ENCODE data around the gene MOB3B.

Gene MOB3B

GRCh38 chr9:27358007-27358406 is 171.6 kb downstream of the MOB3B start:
- H3K4me3 ChIP-seq (ENCODE audit: low read depth, low read length) = no peak overlapping the region
- in situ Hi-C loops (cut with HindIII; ENCODE audit: low sequenced_read_pairs) = no loop called here
- TF ChIP-seq CTCF (IDR thresholded peaks at IDR 0.05; ENCODE audit: low read depth, low read length, missing control alignments) = no peak
- no peak for DNase-seq (ENCODE audit: low read depth)

GRCh38 chr9:27356446-27356845 is 173.2 kb downstream of the MOB3B start:
- no peak for DNase-seq (ENCODE audit: low read depth)
- no peak for TF ChIP-seq CTCF (IDR thresholded peaks at IDR 0.05; ENCODE audit: low read depth, low read length, missing control alignments)
- in situ Hi-C loops (cut with HindIII; ENCODE audit: low sequenced_read_pairs) = no loop called here
- H3K4me3 ChIP-seq (ENCODE audit: low read depth, low read length) = no peak overlapping the region

- H3K4me3 ChIP-seq (ENCODE audit: low read depth, low read length) = no peak overlapping the region
- no peak for DNase-seq (ENCODE audit: low read depth)
- in situ Hi-C loops (cut with HindIII; ENCODE audit: low sequenced_read_pairs) = no loop called here
- TF ChIP-seq CTCF (IDR thresholded peaks at IDR 0.05; ENCODE audit: low read depth, low read length, missing control alignments) = no peak
These were observed 174.4 kb downstream of the MOB3B start for GRCh38 chr9:27355166-27355565.

GRCh38 chr9:27353474-27354229 is 176.0 kb downstream of the MOB3B start:
- no peak for TF ChIP-seq CTCF (IDR thresholded peaks at IDR 0.05; ENCODE audit: low read depth, low read length, missing control alignments)
- in situ Hi-C loops (cut with HindIII; ENCODE audit: low sequenced_read_pairs) = no loop called here
- H3K4me3 ChIP-seq (ENCODE audit: low read depth, low read length) = no peak overlapping the region
- DNase-seq (ENCODE audit: low read depth) = no peak

- no peak for TF ChIP-seq CTCF (IDR thresholded peaks at IDR 0.05; ENCODE audit: low read depth, low read length, missing control alignments)
- in situ Hi-C loops (cut with HindIII; ENCODE audit: low sequenced_read_pairs) = no loop called here
- no peak overlapping the region for H3K4me3 ChIP-seq (ENCODE audit: low read depth, low read length)
- DNase-seq (ENCODE audit: low read depth) = no peak
These were observed 176.5 kb downstream of the MOB3B start for GRCh38 chr9:27353166-27353473.

- no peak overlapping the region for H3K4me3 ChIP-seq (ENCODE audit: low read depth, low read length)
- in situ Hi-C loops (cut with HindIII; ENCODE audit: low sequenced_read_pairs) = no loop called here
- no peak for DNase-seq (ENCODE audit: low read depth)
- TF ChIP-seq CTCF (IDR thresholded peaks at IDR 0.05; ENCODE audit: low read depth, low read length, missing control alignments) = no peak
These were observed 177.0 kb downstream of the MOB3B start for GRCh38 chr9:27352457-27353165.

All from astrocyte of the cerebellum (primary cell).